Gastrocnemius medialis (tissue), 4 donors: ENCODE data around the gene LY9. TPM values are rescaled to one million over a fixed set of nuclear protein-coding genes. Genes with fewer than 3 reads are reported as not detected.

Experiments
- ATAC-seq, 2 donors: fragments of 150-250 bp; one replicate each; pipeline ENCODE4 v1.9.1; 2016
- DNase-seq, 2 donors: peaks; one replicate each; pipeline ENCODE4 v3.0.0-alpha.2; 2019
- H3K27ac ChIP-seq, 4 donors: fragments of 200-600 bp; sonication (generic); 1 replicate in 1 of 4; 2 replicates in 3 of 4; pipeline ENCODE4 v1.5.1; 2016 to 2018; ENCODE audit warnings: mild to moderate bottlenecking in 2 of 4, moderate library complexity in 1 of 4
- H3K27me3 ChIP-seq, 3 donors: fragments of 200-600 bp; sonication (generic) in 2 of 3; 1 replicate in 1 of 3; 2 replicates in 2 of 3; pipeline versions ENCODE4 v1.5.1 to v1.6.0; 2016 to 2019; ENCODE audit warnings: mild to moderate bottlenecking in 1 of 3, moderate library complexity in 1 of 3
- H3K36me3 ChIP-seq, 2 donors: fragments of 200-600 bp; sonication (generic) in 1 of 2; one replicate each; pipeline ENCODE4 v1.5.1; 2017 to 2018
- H3K4me1 ChIP-seq, 2 donors: fragments of 200-600 bp; sonication (generic) in 1 of 2; one replicate each; pipeline ENCODE4 v1.5.1; 2016 to 2017; ENCODE audit warnings: mild to moderate bottlenecking in 2 of 2
- H3K4me3 ChIP-seq, 4 donors: fragments of 200-600 bp; sonication (generic) in 3 of 4; 1 replicate in 1 of 4; 2 replicates in 3 of 4; pipeline ENCODE4 v1.5.1; 2016 to 2019; ENCODE audit warnings: mild to moderate bottlenecking in 2 of 4
- H3K9me3 ChIP-seq, 3 donors: fragments of 200-600 bp; sonication (generic) in 2 of 3; 1 replicate in 1 of 3; 2 replicates in 2 of 3; pipeline ENCODE4 v1.5.1; 2016 to 2019
- CTCF ChIP-seq, 5 experiments: fragments of 450-650 bp in 3 of 5; fragments of 200-600 bp in 2 of 5; sonication (generic) in 2 of 5; IDR thresholded peaks in 4 of 5; conservative IDR thresholded peaks in 1 of 5; 1 replicate in 4 of 5; 2 replicates in 1 of 5; pipeline ENCODE4 v1.5.1; 2016 to 2019; ENCODE audit warnings: antibody characterized with exemption in 5 of 5, mild to moderate bottlenecking in 3 of 5, moderate library complexity in 3 of 5
- POLR2A ChIP-seq, 2 donors: fragments of 450-650 bp; IDR thresholded peaks; one replicate each; pipeline ENCODE4 v1.6.1; 2017; ENCODE audit warnings: antibody characterized with exemption in 2 of 2, mild to moderate bottlenecking in 2 of 2, moderate library complexity in 2 of 2
- in situ Hi-C, 4 donors: fragments of 200-750 bp; cut with MboI; loops; one replicate each; pipeline versions ENCODE4 v1.15.0 to v1.8.0; 2017; ENCODE audit warnings: low sequenced_read_pairs in 4 of 4
- intact Hi-C: fragments of 100-400 bp; cut with DNase I; formaldehyde crosslinking; loops from one replicate; pipeline ENCODE4 v1.15.1; 2023; ENCODE audit warnings: low total_unique reads
- total RNA-seq, 4 donors: library from RNA; depleted of rRNA; stranded (reverse); fragments of >200 nt; gene quantifications; one replicate each; pipeline versions ENCODE4 v1.1.0 to v1.2.3, GENCODE V29; 2016

Gene LY9
- total RNA-seq, 4 donors from 2014 or later: not detected

- no peaks in the 10 kb centered on the region for H3K9me3 ChIP-seq
- no peaks in the 10 kb centered on the region for H3K36me3 ChIP-seq
- H3K27me3 ChIP-seq: no peaks in the 10 kb centered on the region
- no peaks in the 10 kb centered on the region for H3K4me1 ChIP-seq
- in situ Hi-C loops (no loop called here), intact Hi-C loops (no loop called here)
- ATAC-seq: no peak
- TF ChIP-seq POLR2A (IDR thresholded peaks at IDR 0.05) (no peak), CTCF (IDR thresholded peaks at IDR 0.05 in 4 of 5, conservative IDR thresholded peaks at IDR 0.05 in 1 of 5) (no peak)
- H3K4me3 ChIP-seq: no peak overlapping the region
- no peak overlapping the region for H3K27ac ChIP-seq
- DNase-seq: no peak
Observed at GRCh38 chr1:160801836-160802580, 6.0 kb downstream of the LY9 start.

GRCh38 chr1:160806109-160806665, 10.2 kb downstream of the LY9 start:
- Histone ChIP-seq H3K36me3 (no peaks in the 10 kb centered on the region), H3K27ac (no peak overlapping the region), H3K4me1 (no peaks in the 10 kb centered on the region), H3K27me3 (no peaks in the 10 kb centered on the region), H3K9me3 (no peaks in the 10 kb centered on the region), H3K4me3 (no peak overlapping the region)
- in situ Hi-C loops (no loop called here), intact Hi-C loops (no loop called here)
- DNase-seq (no peak), ATAC-seq (no peak)
- no peak for TF ChIP-seq POLR2A (IDR thresholded peaks at IDR 0.05)
- no peak for TF ChIP-seq CTCF (IDR thresholded peaks at IDR 0.05 in 4 of 5, conservative IDR thresholded peaks at IDR 0.05 in 1 of 5)

- Histone ChIP-seq H3K27ac (no peak overlapping the region), H3K27me3 (no peaks in the 10 kb centered on the region), H3K36me3 (no peaks in the 10 kb centered on the region), H3K9me3 (no peaks in the 10 kb centered on the region), H3K4me1 (no peaks in the 10 kb centered on the region), H3K4me3 (no peak overlapping the region)
- DNase-seq (no peak), ATAC-seq (no peak)
- intact Hi-C loops: no loop called here
- in situ Hi-C loops: no loop called here
- TF ChIP-seq POLR2A (IDR thresholded peaks at IDR 0.05) (no peak), CTCF (IDR thresholded peaks at IDR 0.05 in 4 of 5, conservative IDR thresholded peaks at IDR 0.05 in 1 of 5) (no peak)
Observed at GRCh38 chr1:160806784-160807183, 10.8 kb downstream of the LY9 start.

GRCh38 chr1:160807247-160807646, 11.3 kb downstream of the LY9 start:
- TF ChIP-seq POLR2A (IDR thresholded peaks at IDR 0.05) (no peak), CTCF (IDR thresholded peaks at IDR 0.05 in 4 of 5, conservative IDR thresholded peaks at IDR 0.05 in 1 of 5) (no peak)
- in situ Hi-C loops: no loop called here
- intact Hi-C loops: no loop called here

More at GRCh38 chr1:160807247-160807646, 11.3 kb downstream of the LY9 start:
- no peaks in the 10 kb centered on the region for H3K9me3 ChIP-seq
- ATAC-seq (no peak), DNase-seq (no peak)
- no peaks in the 10 kb centered on the region for H3K36me3 ChIP-seq
- H3K27ac ChIP-seq: no peak overlapping the region
- no peaks in the 10 kb centered on the region for H3K4me1 ChIP-seq
- no peaks in the 10 kb centered on the region for H3K27me3 ChIP-seq
- H3K4me3 ChIP-seq: no peak overlapping the region
